ENCODE data around the gene SPATA2L. TPM values are rescaled to one million over a fixed set of nuclear protein-coding genes. Genes with fewer than 3 reads are reported as not detected.
"Not testable (repeated sequence)": the region's sequence is repeated elsewhere in the genome, so short reads cannot be mapped to it uniquely, and the experiment has no call there.

SPATA2L gene
- total and polyA plus RNA-seq, 2 of the 13 experiments (the other 11 are each of a cell fraction or from before 2014, with no cell fraction given): 9.1 to 20.7 TPM

DNA sequence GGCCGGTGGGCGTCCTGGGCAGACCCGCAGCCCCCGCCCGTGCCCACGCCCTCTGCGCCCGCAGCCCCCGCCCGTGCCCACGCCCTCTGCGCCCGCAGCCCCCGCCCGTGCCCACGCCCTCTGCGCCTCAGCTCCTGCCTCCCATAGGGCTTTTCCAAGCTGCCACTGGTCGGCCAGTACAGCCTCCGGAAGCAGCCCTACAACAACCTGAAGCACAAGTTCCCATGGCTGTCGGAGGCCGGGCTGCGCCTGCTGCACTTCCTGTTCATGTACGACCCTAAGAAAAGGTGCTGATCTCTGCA is 6.8 kb downstream of the SPATA2L start:
- intact Hi-C loops (cut with micrococcal nuclease; ENCODE audit: unreplicated experiment); H4K20me1 ChIP-seq (ENCODE audit: insufficient read depth, low read length); CTCF ChIA-PET (ENCODE audit: low intra/inter-chr PET ratio, low total read pairs); H3K79me2 ChIP-seq (ENCODE audit: insufficient read depth, low read length); in situ Hi-C loops (cut with HindIII; ENCODE audit: extremely low pct_ligation_motif_present, low pct_unique_long_range_greater_than_20kb); BruUV-seq (replicated peaks); H3K9me3 ChIP-seq (ENCODE audit: low read length); H2AFZ ChIP-seq (ENCODE audit: low read length); DNase-seq (ENCODE audit: low spot score); FAIRE-seq; H3K27me3 ChIP-seq (ENCODE audit: control insufficient read depth in 1 of 2, insufficient read depth in 2 of 2, low read length in 2 of 2); TF ChIP-seq FOXA1 (IDR thresholded peaks at IDR 0.05): not testable (repeated sequence)
- peaks cover 71% of the 10 kb centered on the region for H3K4me1 ChIP-seq (ENCODE audit: insufficient read depth, low read length)
- H3K4me3 ChIP-seq (replicated peaks in 1 of 3; ENCODE audit: insufficient read depth in 1 of 3, low read depth in 2 of 3, low read length in 3 of 3): peak overlapping the region; percentile 28 to 65 (median 51)
- ATAC-seq: peak; percentile 40
- peak overlapping the region; percentile 74 for H3K4me2 ChIP-seq (ENCODE audit: low read depth, low read length)
- POLR2A ChIA-PET: interaction anchor here (0.7 to 1.8 kb wide), 6 partner anchors 9 to 224 kb away, joined by 3 to 8 read pairs (median 6); partner anchors contain the start of genes MC1R and TCF25
- H3K9ac ChIP-seq (ENCODE audit: insufficient read depth, low read depth, low read length): peak overlapping the region; percentile 54
- WGBS (ENCODE audit: low lambda C conversion rate): 85% methylated on average over 15 of the region's 23 CpGs
- H3K36me3 ChIP-seq (replicated peaks in 1 of 2; ENCODE audit: control insufficient read depth in 1 of 2, insufficient read depth in 2 of 2, low read length in 2 of 2): peaks cover 5 to 14% of the 10 kb centered on the region in 2 experiments; a peak in 2 of 5 replicates
- H3K27ac ChIP-seq (ENCODE audit: extremely low read length, insufficient read depth, low read length): peak overlapping the region; percentile 58
- TF ChIP-seq ZFP36L1 (CRISPR knock-in tag; IDR thresholded peaks at IDR 0.05): 0 out of 2 replicates have a peak, but pooled peaks have one; percentile 2
- 0 out of 2 replicates have a peak, but pooled peaks have one; percentile 6 for TF ChIP-seq SPEN (CRISPR knock-in tag; IDR thresholded peaks at IDR 0.05; ENCODE audit: low read depth)
- TF ChIP-seq FOXA1 (CRISPR knock-in tag; IDR thresholded peaks at IDR 0.05): 0 out of 2 replicates have a peak, but pooled peaks have one; percentile 2
- TF ChIP-seq, protein P1, sequence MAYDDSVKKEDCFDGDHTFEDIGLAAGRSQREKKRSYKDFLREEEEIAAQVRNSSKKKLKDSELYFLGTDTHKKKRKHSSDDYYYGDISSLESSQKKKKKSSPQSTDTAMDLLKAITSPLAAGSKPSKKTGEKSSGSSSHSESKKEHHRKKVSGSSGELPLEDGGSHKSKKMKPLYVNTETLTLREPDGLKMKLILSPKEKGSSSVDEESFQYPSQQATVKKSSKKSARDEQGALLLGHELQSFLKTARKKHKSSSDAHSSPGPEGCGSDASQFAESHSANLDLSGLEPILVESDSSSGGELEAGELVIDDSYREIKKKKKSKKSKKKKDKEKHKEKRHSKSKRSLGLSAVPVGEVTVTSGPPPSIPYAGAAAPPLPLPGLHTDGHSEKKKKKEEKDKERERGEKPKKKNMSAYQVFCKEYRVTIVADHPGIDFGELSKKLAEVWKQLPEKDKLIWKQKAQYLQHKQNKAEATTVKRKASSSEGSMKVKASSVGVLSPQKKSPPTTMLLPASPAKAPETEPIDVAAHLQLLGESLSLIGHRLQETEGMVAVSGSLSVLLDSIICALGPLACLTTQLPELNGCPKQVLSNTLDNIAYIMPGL (CRISPR knock-in tag; IDR thresholded peaks at IDR 0.05; ENCODE audit: borderline replicate concordance in 1 of 2, low read depth in 1 of 2): 0 out of 4 replicates have a peak, but pooled peaks have one; percentile 9 to 45
- TF ChIP-seq ZNF251 (CRISPR knock-in tag; IDR thresholded peaks at IDR 0.05): 0 out of 2 replicates have a peak, but pooled peaks have one; percentile 17
- peak; percentile 52 for TF ChIP-seq SRSF1 (optimal IDR thresholded peaks at IDR 0.05; ENCODE audit: low read depth, low read length)
- TF ChIP-seq HDAC1 (CRISPR knock-in tag; IDR thresholded peaks at IDR 0.05): peak; percentile 8; the same call in 1 of the 2 replicates
- 0 out of 2 replicates have a peak, but pooled peaks have one; percentile 19 for TF ChIP-seq ZNF556 (CRISPR knock-in tag; IDR thresholded peaks at IDR 0.05; ENCODE audit: borderline replicate concordance)
- 0 out of 2 replicates have a peak, but pooled peaks have one; percentile 73 for TF ChIP-seq ZNF510 (CRISPR knock-in tag; IDR thresholded peaks at IDR 0.05; ENCODE audit: low read depth)
- TF ChIP-seq HNRNPL (IDR thresholded peaks at IDR 0.05; ENCODE audit: low read depth, low read length): 0 out of 2 replicates have a peak, but pooled peaks have one; percentile 5
- TF ChIP-seq GABPB1 (CRISPR knock-in tag; IDR thresholded peaks at IDR 0.05): peak; percentile 62
- TF ChIP-seq ZNF670 (CRISPR knock-in tag; IDR thresholded peaks at IDR 0.05; ENCODE audit: borderline replicate concordance): peak; percentile 21; the same call in 1 of the 2 replicates
- TF ChIP-seq ZNF34 (CRISPR knock-in tag; IDR thresholded peaks at IDR 0.05; ENCODE audit: borderline replicate concordance): 0 out of 2 replicates have a peak, but pooled peaks have one; percentile 90
- TF ChIP-seq, protein P2, sequence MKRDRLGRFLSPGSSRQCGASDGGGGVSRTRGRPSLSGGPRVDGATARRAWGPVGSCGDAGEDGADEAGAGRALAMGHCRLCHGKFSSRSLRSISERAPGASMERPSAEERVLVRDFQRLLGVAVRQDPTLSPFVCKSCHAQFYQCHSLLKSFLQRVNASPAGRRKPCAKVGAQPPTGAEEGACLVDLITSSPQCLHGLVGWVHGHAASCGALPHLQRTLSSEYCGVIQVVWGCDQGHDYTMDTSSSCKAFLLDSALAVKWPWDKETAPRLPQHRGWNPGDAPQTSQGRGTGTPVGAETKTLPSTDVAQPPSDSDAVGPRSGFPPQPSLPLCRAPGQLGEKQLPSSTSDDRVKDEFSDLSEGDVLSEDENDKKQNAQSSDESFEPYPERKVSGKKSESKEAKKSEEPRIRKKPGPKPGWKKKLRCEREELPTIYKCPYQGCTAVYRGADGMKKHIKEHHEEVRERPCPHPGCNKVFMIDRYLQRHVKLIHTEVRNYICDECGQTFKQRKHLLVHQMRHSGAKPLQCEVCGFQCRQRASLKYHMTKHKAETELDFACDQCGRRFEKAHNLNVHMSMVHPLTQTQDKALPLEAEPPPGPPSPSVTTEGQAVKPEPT (CRISPR knock-in tag; IDR thresholded peaks at IDR 0.05; ENCODE audit: low read depth): peak; percentile 65
- peak; percentile 6 for TF ChIP-seq ASH2L (IDR thresholded peaks at IDR 0.05; ENCODE audit: insufficient read length, low read depth, low read length)
- TF ChIP-seq, protein P3, sequence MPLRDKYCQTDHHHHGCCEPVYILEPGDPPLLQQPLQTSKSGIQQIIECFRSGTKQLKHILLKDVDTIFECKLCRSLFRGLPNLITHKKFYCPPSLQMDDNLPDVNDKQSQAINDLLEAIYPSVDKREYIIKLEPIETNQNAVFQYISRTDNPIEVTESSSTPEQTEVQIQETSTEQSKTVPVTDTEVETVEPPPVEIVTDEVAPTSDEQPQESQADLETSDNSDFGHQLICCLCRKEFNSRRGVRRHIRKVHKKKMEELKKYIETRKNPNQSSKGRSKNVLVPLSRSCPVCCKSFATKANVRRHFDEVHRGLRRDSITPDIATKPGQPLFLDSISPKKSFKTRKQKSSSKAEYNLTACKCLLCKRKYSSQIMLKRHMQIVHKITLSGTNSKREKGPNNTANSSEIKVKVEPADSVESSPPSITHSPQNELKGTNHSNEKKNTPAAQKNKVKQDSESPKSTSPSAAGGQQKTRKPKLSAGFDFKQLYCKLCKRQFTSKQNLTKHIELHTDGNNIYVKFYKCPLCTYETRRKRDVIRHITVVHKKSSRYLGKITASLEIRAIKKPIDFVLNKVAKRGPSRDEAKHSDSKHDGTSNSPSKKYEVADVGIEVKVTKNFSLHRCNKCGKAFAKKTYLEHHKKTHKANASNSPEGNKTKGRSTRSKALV (CRISPR knock-in tag; IDR thresholded peaks at IDR 0.05): peak; percentile 28; the same call in 1 of the 2 replicates
- peak; percentile 57 for TF ChIP-seq U2AF1 (optimal IDR thresholded peaks at IDR 0.05; ENCODE audit: low read depth, low read length)
- 0 out of 2 replicates have a peak, but pooled peaks have one; percentile 46 for TF ChIP-seq ZNF589 (CRISPR knock-in tag; conservative IDR thresholded peaks at IDR 0.05)
